ENCODE data around the gene PRR19.

Gene PRR19

DNA sequence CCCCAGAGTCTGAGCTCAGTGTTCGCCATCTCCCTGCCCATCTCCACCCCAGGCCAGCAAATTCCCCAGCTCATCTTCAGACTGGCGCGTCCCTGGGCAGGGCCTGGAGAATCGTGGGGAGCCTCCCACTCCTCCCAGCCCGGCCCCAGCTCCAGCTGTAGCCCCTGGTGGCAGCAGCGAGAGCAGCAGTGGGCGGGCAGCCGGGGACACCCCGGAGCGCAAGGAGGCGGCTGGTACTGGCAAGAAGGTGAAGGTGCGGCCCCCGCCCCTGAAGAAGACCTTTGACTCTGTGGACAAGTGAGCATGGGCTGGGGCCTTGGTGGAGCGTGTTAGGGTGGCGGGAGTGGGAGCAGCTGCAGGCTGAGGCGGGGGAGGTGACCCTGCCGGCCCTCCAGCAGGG lies 8.4 kb upstream of the PRR19 start:
- Mint-ChIP-seq H3K27ac (no peak overlapping the region), H3K4me3 (no peak overlapping the region), H3K27me3 (no peaks in the 10 kb centered on the region), H3K4me1 (ENCODE audit: low read depth) (peaks cover 11% of the 10 kb centered on the region), H3K36me3 (ENCODE audit: low read depth) (peaks cover 78% of the 10 kb centered on the region), H3K9me3 (no peaks in the 10 kb centered on the region)
- DNase-seq: no peak

- peak overlapping the region; percentile 63 for H3K27ac Mint-ChIP-seq
- peaks cover 11% of the 10 kb centered on the region for H3K4me1 Mint-ChIP-seq (ENCODE audit: low read depth)
- no peaks in the 10 kb centered on the region for H3K27me3 Mint-ChIP-seq
- peaks cover 74% of the 10 kb centered on the region for H3K36me3 Mint-ChIP-seq (ENCODE audit: low read depth)
- no peak for DNase-seq
- no peak overlapping the region for H3K4me3 Mint-ChIP-seq
- no peaks in the 10 kb centered on the region for H3K9me3 Mint-ChIP-seq
These were observed 8.0 kb upstream of the PRR19 start for GRCh38 chr19:42293948-42294347.

DNA sequence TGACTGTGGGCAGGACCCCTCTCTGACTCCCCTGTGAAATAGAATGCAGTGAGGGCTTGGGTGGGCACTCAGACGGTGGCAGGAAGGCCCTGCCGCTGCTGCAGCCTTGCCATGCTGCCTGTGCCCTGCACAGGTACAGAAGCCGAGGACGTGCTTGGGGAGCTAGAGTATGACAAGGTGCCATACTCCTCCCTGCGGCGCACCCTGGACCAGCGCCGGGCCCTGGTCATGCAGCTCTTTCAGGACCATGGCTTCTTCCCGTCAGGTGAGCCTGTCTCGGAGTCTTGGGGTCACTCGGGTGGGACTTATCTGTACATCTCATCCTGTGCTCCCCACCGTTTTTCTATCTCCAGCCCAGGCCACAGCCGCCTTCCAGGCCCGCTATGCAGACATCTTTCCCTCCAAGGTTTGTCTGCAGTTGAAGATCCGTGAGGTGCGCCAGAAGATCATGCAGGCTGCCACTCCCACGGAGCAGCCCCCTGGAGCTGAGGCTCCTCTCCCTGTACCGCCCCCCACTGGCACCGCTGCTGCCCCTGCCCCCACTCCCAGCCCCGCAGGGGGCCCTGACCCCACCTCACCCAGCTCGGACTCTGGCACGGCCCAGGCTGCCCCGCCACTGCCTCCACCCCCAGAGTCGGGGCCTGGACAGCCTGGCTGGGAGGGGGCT lies 7.3 kb upstream of the PRR19 start:
- no peak for DNase-seq
- no peak overlapping the region for H3K4me3 Mint-ChIP-seq
- H3K36me3 Mint-ChIP-seq (ENCODE audit: low read depth): peaks cover 69% of the 10 kb centered on the region
- peak overlapping the region; percentile 63 for H3K27ac Mint-ChIP-seq
- H3K4me1 Mint-ChIP-seq (ENCODE audit: low read depth): peaks cover 11% of the 10 kb centered on the region
- H3K9me3 Mint-ChIP-seq: no peaks in the 10 kb centered on the region
- no peaks in the 10 kb centered on the region for H3K27me3 Mint-ChIP-seq

GRCh38 chr19:42295342-42295741 lies 6.6 kb upstream of the PRR19 start:
- no peaks in the 10 kb centered on the region for H3K9me3 Mint-ChIP-seq
- H3K27ac Mint-ChIP-seq: no peak overlapping the region
- no peaks in the 10 kb centered on the region for H3K27me3 Mint-ChIP-seq
- no peak for DNase-seq
- peaks cover 11% of the 10 kb centered on the region for H3K4me1 Mint-ChIP-seq (ENCODE audit: low read depth)
- peaks cover 66% of the 10 kb centered on the region for H3K36me3 Mint-ChIP-seq (ENCODE audit: low read depth)
- H3K4me3 Mint-ChIP-seq: no peak overlapping the region

DNA sequence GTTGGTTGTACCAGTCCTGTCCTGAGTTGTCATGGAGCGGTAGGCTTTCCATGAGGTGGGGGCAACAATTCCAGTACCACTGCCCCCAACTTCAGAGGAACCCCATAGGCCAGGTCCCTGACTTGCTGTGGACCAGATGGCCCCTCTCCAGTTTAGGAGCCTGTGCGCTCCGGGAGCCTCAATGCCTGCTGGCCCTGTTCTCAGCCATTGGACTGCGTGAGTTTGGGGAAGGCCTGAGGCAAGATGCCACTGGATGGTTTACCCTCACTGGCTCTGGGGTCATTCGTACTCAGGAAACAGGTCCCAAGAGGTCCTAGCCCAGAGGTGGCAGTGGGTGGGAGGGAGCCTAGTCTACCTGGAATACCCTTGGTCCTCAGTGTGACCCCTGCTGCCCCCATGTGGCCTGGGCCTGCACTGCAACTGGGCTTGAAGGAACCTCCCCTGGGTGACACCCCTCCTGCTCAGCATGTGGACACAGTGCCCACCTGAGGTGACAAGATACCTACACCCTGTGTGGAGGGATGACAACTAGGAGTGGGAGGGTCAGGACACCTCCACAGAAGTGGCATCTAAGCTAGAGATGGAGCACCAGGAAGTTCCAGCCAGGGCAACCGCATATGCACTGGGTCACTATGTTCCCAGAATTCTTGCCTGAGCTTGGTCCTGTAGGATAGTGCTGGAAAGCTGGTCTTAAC lies 6.0 kb upstream of the PRR19 start:
- peaks cover 12% of the 10 kb centered on the region for H3K4me1 Mint-ChIP-seq (ENCODE audit: low read depth)
- DNase-seq: peak; percentile 95

GRCh38 chr19:42297039-42297438 lies 4.9 kb upstream of the PRR19 start:
- H3K27ac Mint-ChIP-seq: peak overlapping the region; percentile 38
- peaks cover 20% of the 10 kb centered on the region for H3K4me1 Mint-ChIP-seq (ENCODE audit: low read depth)
- peaks cover 52% of the 10 kb centered on the region for H3K36me3 Mint-ChIP-seq (ENCODE audit: low read depth)
- no peak for DNase-seq
- H3K27me3 Mint-ChIP-seq: no peaks in the 10 kb centered on the region
- no peak overlapping the region for H3K4me3 Mint-ChIP-seq
- no peaks in the 10 kb centered on the region for H3K9me3 Mint-ChIP-seq

More for the DNA sequence above, 6.0 kb upstream of the PRR19 start:
- no peaks in the 10 kb centered on the region for H3K9me3 Mint-ChIP-seq
- H3K4me3 Mint-ChIP-seq: no peak overlapping the region
- H3K27ac Mint-ChIP-seq: peak overlapping the region; percentile 44
- peaks cover 62% of the 10 kb centered on the region for H3K36me3 Mint-ChIP-seq (ENCODE audit: low read depth)
- H3K27me3 Mint-ChIP-seq: no peaks in the 10 kb centered on the region

DNA sequence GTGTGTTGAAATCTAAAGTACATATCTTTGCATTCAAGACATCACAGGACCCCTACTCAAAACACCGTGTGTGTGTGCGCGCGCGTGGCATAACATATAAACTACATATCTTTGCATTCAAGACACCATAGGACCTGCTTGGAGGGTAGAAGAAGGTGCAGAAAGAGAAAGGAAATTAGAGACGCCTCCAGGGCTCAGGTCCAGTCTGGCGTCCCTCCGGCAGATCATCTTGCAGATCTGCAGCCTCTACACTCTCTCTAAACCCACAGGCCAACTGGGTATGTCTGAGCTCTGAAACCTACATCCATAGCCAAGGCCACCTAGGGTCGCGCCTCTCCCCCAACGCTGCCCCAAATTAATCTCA lies 1.2 kb downstream of the PRR19 start:
- Mint-ChIP-seq H3K27me3 (no peaks in the 10 kb centered on the region), H3K27ac (peak overlapping the region; percentile 86), H3K4me3 (peak overlapping the region; percentile 85), H3K4me1 (ENCODE audit: low read depth) (peaks cover 27% of the 10 kb centered on the region), H3K9me3 (no peaks in the 10 kb centered on the region), H3K36me3 (ENCODE audit: low read depth) (peaks cover 8% of the 10 kb centered on the region)
- DNase-seq: no peak

DNA sequence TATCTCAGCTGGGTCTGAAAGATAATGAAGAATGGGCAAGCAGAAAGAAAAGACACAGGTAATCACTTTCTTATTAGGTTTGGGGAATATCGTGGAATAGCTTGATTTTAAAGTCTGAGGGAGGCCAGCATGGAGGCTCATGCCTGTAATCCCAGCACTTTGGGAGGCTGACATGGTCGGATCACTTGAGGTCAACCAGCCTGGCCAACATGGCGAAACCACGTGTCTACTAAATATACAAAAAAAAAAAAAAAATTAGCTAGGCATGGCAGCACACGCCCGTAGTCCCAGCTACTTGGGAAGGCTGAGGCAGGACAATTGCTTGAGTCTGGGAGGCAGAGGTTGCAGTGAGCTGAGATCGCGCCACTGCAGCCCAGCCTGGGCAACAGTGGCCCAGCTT lies 1.9 kb downstream of the PRR19 start:
- no peak for DNase-seq
- Mint-ChIP-seq H3K36me3 (ENCODE audit: low read depth) (peaks cover 8% of the 10 kb centered on the region), H3K27ac (peak overlapping the region; percentile 22), H3K9me3 (no peaks in the 10 kb centered on the region), H3K27me3 (no peaks in the 10 kb centered on the region), H3K4me3 (no peak overlapping the region), H3K4me1 (ENCODE audit: low read depth) (peaks cover 27% of the 10 kb centered on the region)

DNA sequence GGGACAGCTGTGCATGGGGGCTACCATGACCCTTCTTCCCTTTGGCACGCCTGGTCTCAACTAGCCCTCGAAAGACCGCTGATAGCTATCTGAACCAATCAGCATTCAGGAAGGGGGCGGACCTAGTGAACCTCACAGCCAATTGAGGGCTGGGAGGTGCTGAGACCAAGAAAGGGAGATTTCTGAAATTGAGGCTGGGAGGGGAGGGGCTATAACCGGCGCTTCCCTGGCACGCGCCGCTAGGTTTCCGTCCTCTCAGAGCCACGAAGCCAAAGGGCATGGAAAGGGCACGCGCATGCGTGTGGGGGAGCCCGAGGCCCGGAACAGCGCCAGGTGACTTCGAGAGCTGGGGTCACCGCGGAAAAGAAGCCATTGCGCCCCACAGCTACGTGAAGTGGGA lies 4.7 kb downstream of the PRR19 start:
- Mint-ChIP-seq H3K27ac (no peak overlapping the region), H3K36me3 (ENCODE audit: low read depth) (peaks cover 3% of the 10 kb centered on the region), H3K4me3 (no peak overlapping the region), H3K9me3 (no peaks in the 10 kb centered on the region), H3K4me1 (ENCODE audit: low read depth) (peaks cover 19% of the 10 kb centered on the region), H3K27me3 (peaks cover 8% of the 10 kb centered on the region)
- DNase-seq: no peak

DNA sequence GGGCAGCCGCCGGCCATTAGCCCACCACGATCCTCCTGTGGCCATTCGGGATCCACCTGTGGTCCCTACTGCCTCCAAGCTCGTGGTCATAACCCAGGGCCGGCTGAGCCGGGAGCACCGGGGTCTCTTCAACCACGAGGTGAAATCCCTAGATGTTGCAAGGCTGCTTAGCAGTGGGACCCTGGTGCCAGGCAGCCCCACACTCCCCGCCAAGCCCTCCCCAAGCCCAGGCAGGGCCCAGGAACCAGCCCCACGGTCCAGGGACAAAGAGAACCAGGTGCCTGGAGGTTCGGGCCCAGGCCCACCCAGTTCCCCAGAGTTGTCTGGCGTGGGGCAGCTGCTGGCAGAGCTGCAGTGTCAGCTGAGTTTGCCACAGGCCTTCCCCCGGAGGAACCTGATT lies 7.8 kb downstream of the PRR19 start:
- Mint-ChIP-seq H3K36me3 (ENCODE audit: low read depth) (no peaks in the 10 kb centered on the region), H3K4me3 (no peak overlapping the region), H3K27me3 (peaks cover 35% of the 10 kb centered on the region), H3K27ac (no peak overlapping the region), H3K4me1 (ENCODE audit: low read depth) (peaks cover 9% of the 10 kb centered on the region), H3K9me3 (no peaks in the 10 kb centered on the region)
- DNase-seq: no peak

DNA sequence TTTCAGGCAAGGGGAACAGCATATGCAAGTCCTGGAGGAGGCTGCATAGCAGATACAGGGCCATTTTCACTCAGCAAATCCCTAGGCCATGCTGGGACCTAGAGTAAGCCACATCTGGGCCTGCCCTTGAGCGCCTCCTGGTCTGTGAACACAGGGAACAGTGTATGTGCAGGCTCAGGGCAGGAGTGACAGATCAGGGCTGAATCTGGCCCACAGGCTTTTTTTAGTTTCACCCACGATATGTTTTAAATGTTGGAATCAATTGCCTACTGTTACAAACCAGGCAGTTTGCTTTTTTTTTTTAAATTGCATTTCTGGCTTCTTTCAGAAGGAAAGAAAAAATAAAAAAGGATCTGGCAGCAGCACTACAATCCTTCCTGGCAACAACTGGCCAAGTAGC lies 9.7 kb downstream of the PRR19 start:
- Mint-ChIP-seq H3K27me3 (peaks cover 41% of the 10 kb centered on the region), H3K27ac (no peak overlapping the region)

GRCh38 chr19:42312370-42312769 lies 10.4 kb downstream of the PRR19 start:
- peaks cover 45% of the 10 kb centered on the region for H3K27me3 Mint-ChIP-seq
- H3K4me3 Mint-ChIP-seq: peak overlapping the region; percentile 65
- peaks cover 12% of the 10 kb centered on the region for H3K4me1 Mint-ChIP-seq (ENCODE audit: low read depth)
- H3K36me3 Mint-ChIP-seq (ENCODE audit: low read depth): no peaks in the 10 kb centered on the region
- H3K27ac Mint-ChIP-seq: no peak overlapping the region
- no peak for DNase-seq
- no peaks in the 10 kb centered on the region for H3K9me3 Mint-ChIP-seq

More for the DNA sequence above, 9.7 kb downstream of the PRR19 start:
- no peaks in the 10 kb centered on the region for H3K36me3 Mint-ChIP-seq (ENCODE audit: low read depth)
- no peak for DNase-seq
- no peak overlapping the region for H3K4me3 Mint-ChIP-seq
- H3K9me3 Mint-ChIP-seq: no peaks in the 10 kb centered on the region
- peaks cover 9% of the 10 kb centered on the region for H3K4me1 Mint-ChIP-seq (ENCODE audit: low read depth)

- H3K4me3 Mint-ChIP-seq: peak within 1 kb of the TSS; percentile 65
- DNase-seq: peak; percentile 62
- no peaks in the 10 kb centered on the region for H3K9me3 Mint-ChIP-seq
- peaks cover 12% of the 10 kb centered on the region for H3K4me1 Mint-ChIP-seq (ENCODE audit: low read depth)
- H3K27me3 Mint-ChIP-seq: peaks cover 45% of the 10 kb centered on the region
- no peak within 1 kb of the TSS for H3K27ac Mint-ChIP-seq
- H3K36me3 Mint-ChIP-seq (ENCODE audit: low read depth): no peaks in the 10 kb centered on the region
These were observed 11.3 kb downstream of the PRR19 start, which contains the start of gene TMEM145 for GRCh38 chr19:42313096-42313839. TMEM145 (plus strand) TSS chr19:42313309; CDS start chr19:42313377, 68 bp downstream.

DNA sequence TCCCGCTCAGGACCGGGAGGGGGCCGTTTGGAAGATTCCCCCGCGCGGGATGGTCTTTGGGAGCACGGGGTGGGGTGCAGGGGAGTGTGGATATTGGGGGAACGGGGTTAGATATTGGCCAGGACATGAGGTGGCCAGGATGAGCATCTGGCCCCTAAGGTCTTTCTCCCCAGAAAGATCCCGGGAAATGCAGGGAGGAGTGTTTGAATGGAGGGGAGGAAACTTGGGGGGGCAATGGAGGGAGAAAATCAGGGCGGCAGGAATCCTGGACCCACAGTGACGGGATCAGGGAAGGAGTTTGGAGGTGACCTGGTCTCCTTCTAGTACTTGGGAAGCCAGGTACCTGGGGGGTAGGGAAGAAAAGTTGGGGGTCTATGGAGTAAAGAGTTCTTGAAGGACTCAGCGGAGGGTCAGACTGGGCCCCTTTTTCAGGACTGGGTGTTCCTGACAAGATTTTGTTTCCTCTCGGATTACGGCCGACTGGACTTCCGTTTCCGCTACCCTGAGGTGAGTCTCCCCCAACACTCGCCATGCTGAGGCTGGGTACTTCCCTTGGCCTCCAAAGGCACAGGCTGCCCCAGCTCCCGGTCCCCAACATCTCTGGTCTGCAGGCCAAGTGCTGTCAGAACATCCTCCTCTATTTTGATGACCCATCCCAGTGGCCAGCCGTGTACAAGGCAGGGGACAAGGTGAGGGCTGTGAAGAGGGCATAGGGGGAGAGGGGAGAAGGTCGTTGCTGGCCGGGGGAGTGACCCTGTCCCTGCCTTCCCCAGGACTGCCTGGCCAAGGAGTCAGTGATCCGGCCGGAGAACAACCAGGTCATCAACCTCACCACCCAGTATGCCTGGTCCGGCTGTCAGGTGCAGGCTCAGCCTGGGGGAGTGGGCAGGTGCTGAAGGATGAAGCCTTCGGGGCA lies 12.2 kb downstream of the PRR19 start:
- H3K36me3 Mint-ChIP-seq (ENCODE audit: low read depth): no peaks in the 10 kb centered on the region
- peaks cover 45% of the 10 kb centered on the region for H3K27me3 Mint-ChIP-seq
- no peak overlapping the region for H3K27ac Mint-ChIP-seq
- H3K4me1 Mint-ChIP-seq (ENCODE audit: low read depth): peaks cover 12% of the 10 kb centered on the region
- no peaks in the 10 kb centered on the region for H3K9me3 Mint-ChIP-seq
- H3K4me3 Mint-ChIP-seq: peak overlapping the region; percentile 55
- no peak for DNase-seq

All from activated T-cell treated with anti-CD3 and anti-CD28 coated beads, Interleukin-2, amount 50 U/mL, for 24 hours (primary cell).